SKM-1 (cell line): ENCODE measurements around the gene RAE1.

Experiments
- DNase-seq: peaks from one replicate; lab custom pipeline; 2025; ENCODE audit not compliant: unreplicated experiment; lab: John Stamatoyannopoulos, UW

The RAE1 gene

GRCh38 chr20:57387463-57387862 lies 36.4 kb downstream of the RAE1 start:
- DNase-seq, result no peak

- DNase-seq, result no peak
Measured at GRCh38 chr20:57387945-57388371, 36.9 kb downstream of the RAE1 start.

- peak; percentile 47 for DNase-seq
Measured at GRCh38 chr20:57388953-57389694, 38.1 kb downstream of the RAE1 start.

- no peak for DNase-seq
Measured at GRCh38 chr20:57389695-57390603, 38.9 kb downstream of the RAE1 start.

- DNase-seq, result no peak
Measured at GRCh38 chr20:57390604-57391438, 39.8 kb downstream of the RAE1 start, which contains the start of gene RBM38. Gene RBM38 (plus strand): TSS chr20:57391396. CDS start chr20:57391582, 186 bp downstream.

- DNase-seq, result no peak
Measured at GRCh38 chr20:57391439-57392301, 40.6 kb downstream of the RAE1 start.

GRCh38 chr20:57392512-57393271 lies 41.6 kb downstream of the RAE1 start:
- no peak for DNase-seq

- no peak for DNase-seq
Measured at GRCh38 chr20:57393321-57394120, 42.5 kb downstream of the RAE1 start.

GRCh38 chr20:57394121-57395082 lies 43.3 kb downstream of the RAE1 start:
- DNase-seq, result no peak

- DNase-seq, result no peak
Measured at GRCh38 chr20:57395111-57395966, 44.3 kb downstream of the RAE1 start.

GRCh38 chr20:57396212-57396983 lies 45.3 kb downstream of the RAE1 start:
- no peak for DNase-seq

- no peak for DNase-seq
Measured at GRCh38 chr20:57396984-57397692, 46.1 kb downstream of the RAE1 start.

GRCh38 chr20:57397693-57398108 lies 46.6 kb downstream of the RAE1 start:
- no peak for DNase-seq

- DNase-seq, result no peak
Measured at GRCh38 chr20:57398231-57398821, 47.3 kb downstream of the RAE1 start.
